ENCODE results near the gene PIWIL1. TPM values are rescaled to one million over a fixed set of nuclear protein-coding genes. Genes with fewer than 3 reads are reported as not detected.

PIWIL1 gene
- total RNA-seq, 2 donors from 2014 or later: not detected

- H3K4me1 ChIP-seq: no peaks in the 10 kb centered on the region
- no peak overlapping the region for H3K4me3 ChIP-seq
- TF ChIP-seq CTCF (IDR thresholded peaks at IDR 0.05): no peak
- no peaks in the 10 kb centered on the region for H3K27me3 ChIP-seq
- no peak overlapping the region for H3K9ac ChIP-seq (ENCODE audit: low read depth in 2 of 2, low read length in 2 of 2)
- no peak overlapping the region for H3K27ac ChIP-seq
- intact Hi-C loops (cut with DNase I): no loop called here
- DNase-seq: no peak
- no peaks in the 10 kb centered on the region for H3K9me3 ChIP-seq
- no peaks in the 10 kb centered on the region for H3K36me3 ChIP-seq
These were observed 26.9 kb downstream of the PIWIL1 start for GRCh38 chr12:130364578-130364977.

GRCh38 chr12:130366159-130366558 lies 28.5 kb downstream of the PIWIL1 start:
- no peaks in the 10 kb centered on the region for H3K9me3 ChIP-seq
- no peak for DNase-seq
- no peak overlapping the region for H3K27ac ChIP-seq
- no peaks in the 10 kb centered on the region for H3K4me1 ChIP-seq
- H3K4me3 ChIP-seq: no peak overlapping the region
- no peak for TF ChIP-seq CTCF (IDR thresholded peaks at IDR 0.05)
- no peaks in the 10 kb centered on the region for H3K36me3 ChIP-seq
- no peaks in the 10 kb centered on the region for H3K27me3 ChIP-seq
- no peak overlapping the region for H3K9ac ChIP-seq (ENCODE audit: low read depth in 2 of 2, low read length in 2 of 2)
- intact Hi-C loops (cut with DNase I): no loop called here

GRCh38 chr12:130367003-130367402 lies 29.3 kb downstream of the PIWIL1 start:
- Histone ChIP-seq H3K27me3 (no peaks in the 10 kb centered on the region), H3K4me3 (no peak overlapping the region), H3K27ac (no peak overlapping the region), H3K9ac (ENCODE audit: low read depth in 2 of 2, low read length in 2 of 2) (no peak overlapping the region), H3K36me3 (no peaks in the 10 kb centered on the region), H3K4me1 (no peaks in the 10 kb centered on the region), H3K9me3 (no peaks in the 10 kb centered on the region)
- intact Hi-C loops (cut with DNase I): no loop called here
- no peak for DNase-seq
- TF ChIP-seq CTCF (IDR thresholded peaks at IDR 0.05): no peak

- DNase-seq: no peak
- Histone ChIP-seq H3K9me3 (no peaks in the 10 kb centered on the region), H3K36me3 (no peaks in the 10 kb centered on the region), H3K4me3 (no peak overlapping the region), H3K27ac (no peak overlapping the region), H3K4me1 (no peaks in the 10 kb centered on the region), H3K9ac (ENCODE audit: low read depth in 2 of 2, low read length in 2 of 2) (no peak overlapping the region), H3K27me3 (no peaks in the 10 kb centered on the region)
- TF ChIP-seq CTCF (IDR thresholded peaks at IDR 0.05): no peak
- intact Hi-C loops (cut with DNase I): no loop called here
These were observed 29.8 kb downstream of the PIWIL1 start for GRCh38 chr12:130367523-130367922.

GRCh38 chr12:130369816-130370215 lies 32.1 kb downstream of the PIWIL1 start:
- Histone ChIP-seq H3K27me3 (no peaks in the 10 kb centered on the region), H3K9me3 (no peaks in the 10 kb centered on the region), H3K4me3 (no peak overlapping the region), H3K27ac (no peak overlapping the region), H3K9ac (ENCODE audit: low read depth in 2 of 2, low read length in 2 of 2) (no peak overlapping the region), H3K36me3 (no peaks in the 10 kb centered on the region), H3K4me1 (no peaks in the 10 kb centered on the region)
- no peak for DNase-seq
- no peak for TF ChIP-seq CTCF (IDR thresholded peaks at IDR 0.05)
- intact Hi-C loops (cut with DNase I): no loop called here

GRCh38 chr12:130371296-130371695 lies 33.6 kb downstream of the PIWIL1 start:
- intact Hi-C loops (cut with DNase I): no loop called here
- Histone ChIP-seq H3K4me3 (no peak overlapping the region), H3K4me1 (no peaks in the 10 kb centered on the region), H3K27ac (no peak overlapping the region), H3K9ac (ENCODE audit: low read depth in 2 of 2, low read length in 2 of 2) (no peak overlapping the region), H3K9me3 (no peaks in the 10 kb centered on the region), H3K27me3 (no peaks in the 10 kb centered on the region), H3K36me3 (no peaks in the 10 kb centered on the region)
- TF ChIP-seq CTCF (IDR thresholded peaks at IDR 0.05): no peak
- no peak for DNase-seq

Measured in colonic mucosa (tissue), 4 donors.